Ovary (tissue), 9 donors: ENCODE measurements around the gene LTB4R. TPM values are rescaled to one million over a fixed set of nuclear protein-coding genes. Genes with fewer than 3 reads are reported as not detected.

ENCODE experiments used
- DNase-seq, 5 donors: peaks; one replicate each; pipeline ENCODE4 v3.0.0-alpha.2; 2019 to 2020
- H3K27ac ChIP-seq, 2 donors: fragments of 200-600 bp; one replicate each; pipeline versions ENCODE4 v1.5.1 to v1.8.0; 2019 to 2022
- H3K27me3 ChIP-seq: fragments of 200-600 bp; one replicate; pipeline ENCODE4 v1.8.0; 2022
- H3K36me3 ChIP-seq: fragments of 200-600 bp; sonication (generic); one replicate; pipeline ENCODE4 v1.5.1; 2019
- H3K4me1 ChIP-seq: one replicate; pipeline ENCODE4 v1.8.1; 2013; ENCODE audit warnings: mild to moderate bottlenecking, moderate library complexity; ENCODE audit not compliant: insufficient read depth
- H3K4me3 ChIP-seq: fragments of 200-600 bp; sonication (generic); one replicate; pipeline ENCODE4 v1.5.1; 2017
- H3K9me3 ChIP-seq, 2 donors: fragments of 200-600 bp in 1 of 2; sonication (generic) in 1 of 2; one replicate each; pipeline versions ENCODE4 v1.5.1 to v1.8.1; 2013 to 2019; ENCODE audit warnings: mild to moderate bottlenecking in 1 of 2, moderate library complexity in 1 of 2
- EP300 ChIP-seq: sonication (generic); formaldehyde crosslinking; IDR thresholded peaks from one replicate; pipeline ENCODE4 v1.6.1; 2017; ENCODE audit warnings: antibody characterized with exemption
- POLR2A ChIP-seq: fragments of 450-650 bp; IDR thresholded peaks from one replicate; pipeline ENCODE4 v1.6.1; 2017; ENCODE audit warnings: antibody characterized with exemption, mild to moderate bottlenecking, moderate library complexity
- WGBS, 3 donors: extraction: QIAGEN DNeasy Blood & Tissue Kit in 1 of 3; methylation state at CpG; one replicate each; pipeline versions ENCODE4 v1.1.5 to v1.1.7; 2013 to 2017; 5-methylcytosine and 5-hydroxymethylcytosine counted together
- intact Hi-C, 4 donors: fragments of 100-400 bp; cut with DNase I; formaldehyde crosslinking; loops; one replicate each; pipeline versions ENCODE4 v1.11.0 to v1.15.1; 2022 to 2023
- polyA plus RNA-seq, 2 donors: library from polyadenylated mRNA; stranded (reverse); fragments of 200-250 nt in 1 of 2; fragments of 350-450 nt in 1 of 2; fragmentation: Illumina TruSeq in 1 of 2; extraction: RNeasy Lipid Tissue Mini Kit (QIAGEN cat#74804) in 1 of 2; gene quantifications; one replicate each; pipeline ENCODE4 v1.2.3, GENCODE V29; 2013 to 2014
- total RNA-seq, 7 donors: library from RNA; depleted of rRNA in 2 of 7; stranded (reverse); fragments of >200 nt in 2 of 7; fragmentation: NEBNext Ultra II Directional in 3 of 7; extraction: Animal tissue kit (Norgen Biotek cat#: 25700) in 3 of 7; gene quantifications; one replicate each; pipeline versions ENCODE4 v1.1.0 to v1.2.4, GENCODE V29; 2016 to 2023
- TF ChIP-seq, protein P1 (sequence below), 3 donors: fragments of 450-650 bp in 2 of 3; fragments of 200-600 bp in 1 of 3; IDR thresholded peaks; one replicate each; pipeline versions ENCODE4 v1.5.1 to v1.8.0; 2016 to 2022; ENCODE audit warnings: antibody characterized with exemption in 3 of 3, mild to moderate bottlenecking in 1 of 3
- donor health status: DM: no; HTN: no; CAD: no; lungs with moderate emphysema.
- donor health status: DM: no; HTN: no; CAD: no.
- donor health status: Bipolar disorder and iron deficiency.
- donor health status: DM: yes; HTN: yes; CAD: no.
- donor health status: DM: no; HTN: no; CAD: no.
- donor health status: DM: yes; HTN: yes; CAD: no.

LTB4R gene
- total and polyA plus RNA-seq, 9 donors = 2.9 to 9.4 (median 7.6) TPM

DNA sequence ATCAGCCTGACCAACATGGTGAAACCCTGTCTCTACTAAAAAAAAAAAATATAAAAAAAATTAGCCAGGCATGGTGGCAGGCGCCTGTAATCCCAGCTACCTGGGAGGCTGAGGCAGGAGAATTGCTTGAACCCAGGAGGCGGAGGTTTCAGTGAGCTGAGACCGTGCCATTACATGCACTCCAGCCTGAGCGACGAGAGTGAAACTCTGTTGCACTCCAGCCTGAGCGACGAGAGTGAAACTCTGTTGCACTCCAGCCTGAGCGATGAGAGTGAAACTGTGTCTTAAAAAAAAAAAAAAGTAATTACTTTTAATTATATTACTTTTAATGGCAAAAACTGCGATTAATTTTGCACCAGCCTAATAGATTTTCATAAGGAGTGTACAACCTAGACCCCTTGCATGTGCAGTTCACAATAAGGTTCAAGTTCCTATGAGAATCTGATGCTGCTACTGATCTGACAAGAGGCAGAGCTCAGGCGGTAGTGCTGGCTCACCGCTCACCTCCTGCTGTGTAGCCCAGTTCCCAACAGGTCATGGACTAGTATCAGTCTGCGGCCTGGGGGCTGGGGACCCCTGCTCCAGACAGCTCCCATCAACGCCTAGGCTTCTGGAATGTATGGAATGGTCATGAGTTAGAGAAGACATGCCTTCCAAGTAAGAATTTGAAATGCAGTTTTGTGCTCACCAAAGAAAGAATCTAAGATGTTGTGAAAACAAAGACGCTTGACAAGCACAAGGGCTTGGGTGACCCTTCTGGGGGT is 10.1 kb downstream of the LTB4R start:
- intact Hi-C loops = no loop called here
- Histone ChIP-seq H3K9me3 (no peaks in the 10 kb centered on the region), H3K27me3 (no peaks in the 10 kb centered on the region), H3K36me3 (no peaks in the 10 kb centered on the region), H3K4me1 (peaks cover 2% of the 10 kb centered on the region), H3K4me3 (no peak overlapping the region), H3K27ac (no peak overlapping the region)
- DNase-seq = no peak
- WGBS, 3 donors = 80 to 83% (median 80%) methylated on average over 14 of the region's 14 CpGs
- TF ChIP-seq, protein P1, sequence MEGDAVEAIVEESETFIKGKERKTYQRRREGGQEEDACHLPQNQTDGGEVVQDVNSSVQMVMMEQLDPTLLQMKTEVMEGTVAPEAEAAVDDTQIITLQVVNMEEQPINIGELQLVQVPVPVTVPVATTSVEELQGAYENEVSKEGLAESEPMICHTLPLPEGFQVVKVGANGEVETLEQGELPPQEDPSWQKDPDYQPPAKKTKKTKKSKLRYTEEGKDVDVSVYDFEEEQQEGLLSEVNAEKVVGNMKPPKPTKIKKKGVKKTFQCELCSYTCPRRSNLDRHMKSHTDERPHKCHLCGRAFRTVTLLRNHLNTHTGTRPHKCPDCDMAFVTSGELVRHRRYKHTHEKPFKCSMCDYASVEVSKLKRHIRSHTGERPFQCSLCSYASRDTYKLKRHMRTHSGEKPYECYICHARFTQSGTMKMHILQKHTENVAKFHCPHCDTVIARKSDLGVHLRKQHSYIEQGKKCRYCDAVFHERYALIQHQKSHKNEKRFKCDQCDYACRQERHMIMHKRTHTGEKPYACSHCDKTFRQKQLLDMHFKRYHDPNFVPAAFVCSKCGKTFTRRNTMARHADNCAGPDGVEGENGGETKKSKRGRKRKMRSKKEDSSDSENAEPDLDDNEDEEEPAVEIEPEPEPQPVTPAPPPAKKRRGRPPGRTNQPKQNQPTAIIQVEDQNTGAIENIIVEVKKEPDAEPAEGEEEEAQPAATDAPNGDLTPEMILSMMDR (IDR thresholded peaks at IDR 0.05) = no peak
- TF ChIP-seq EP300 = no peak
- TF ChIP-seq POLR2A = no peak

- WGBS, 3 donors = 32 to 45% (median 34%) methylated on average over 10 of the region's 10 CpGs
- Histone ChIP-seq H3K4me3 (no peak overlapping the region), H3K4me1 (no peaks in the 10 kb centered on the region), H3K36me3 (no peaks in the 10 kb centered on the region), H3K27ac (no peak overlapping the region), H3K9me3 (no peaks in the 10 kb centered on the region), H3K27me3 (no peaks in the 10 kb centered on the region)
- intact Hi-C loops = no loop called here
- DNase-seq = no peak
- no peak for TF ChIP-seq POLR2A
- TF ChIP-seq, protein P1 (IDR thresholded peaks at IDR 0.05) = no peak
Measured at GRCh38 chr14:24322672-24323071, 11.4 kb downstream of the LTB4R start.

- Histone ChIP-seq H3K9me3 (no peaks in the 10 kb centered on the region), H3K27me3 (no peaks in the 10 kb centered on the region), H3K27ac (no peak overlapping the region), H3K36me3 (no peaks in the 10 kb centered on the region), H3K4me1 (no peaks in the 10 kb centered on the region), H3K4me3 (no peak overlapping the region)
- intact Hi-C loops = no loop called here
- 39 to 51% (median 48%) methylated on average over 3 of the region's 3 CpGs for WGBS, 3 donors
- TF ChIP-seq POLR2A = no peak
- TF ChIP-seq, protein P1 (IDR thresholded peaks at IDR 0.05) = no peak
- TF ChIP-seq EP300 = no peak
- no peak for DNase-seq
Measured at GRCh38 chr14:24323341-24323740, 12.0 kb downstream of the LTB4R start.

DNA sequence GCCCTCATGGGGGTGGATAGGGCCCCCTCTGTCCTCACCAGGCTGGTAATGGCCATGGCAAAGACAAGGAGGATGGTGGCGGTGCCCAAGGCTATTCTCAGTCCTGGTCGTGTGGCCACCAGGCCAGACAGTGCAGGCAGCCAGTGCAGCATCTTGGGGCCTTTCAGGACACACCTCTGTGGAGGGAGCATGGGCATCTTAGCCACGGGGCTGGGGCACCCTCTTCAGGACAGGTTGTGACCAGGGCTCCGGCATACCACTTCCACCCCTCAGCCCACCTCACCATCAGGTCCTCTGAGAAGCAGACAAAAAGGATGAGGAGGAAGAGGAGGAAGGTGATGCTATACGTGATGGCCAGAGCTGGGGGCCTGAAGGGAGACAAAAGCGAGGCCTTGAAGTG is 12.7 kb downstream of the LTB4R start:
- DNase-seq = no peak
- no peaks in the 10 kb centered on the region for H3K9me3 ChIP-seq
- no peak overlapping the region for H3K27ac ChIP-seq
- H3K4me3 ChIP-seq = no peak overlapping the region
- intact Hi-C loops = no loop called here
- TF ChIP-seq, protein P1 (IDR thresholded peaks at IDR 0.05) = no peak
- TF ChIP-seq POLR2A (no peak), EP300 (no peak)
- H3K36me3 ChIP-seq = no peaks in the 10 kb centered on the region
- H3K4me1 ChIP-seq = no peaks in the 10 kb centered on the region
- WGBS, 3 donors = 76 to 80% (median 78%) methylated on average over 6 of the region's 6 CpGs
- no peaks in the 10 kb centered on the region for H3K27me3 ChIP-seq
